HepG2 (cell line): Measurements from ENCODE around the gene ATP9A. TPM values are rescaled to one million over a fixed set of nuclear protein-coding genes. Genes with fewer than 3 reads are reported as not detected.

ENCODE experiments used
- AGO2 ChIP-seq: fragments of 200-400 bp; formaldehyde crosslinking; optimal IDR thresholded peaks from 2 replicates; pipeline ENCODE3; 2017; ENCODE audit warnings: mild to moderate bottlenecking, low read depth, low read length, moderate library complexity
- BCL6 ChIP-seq: IDR thresholded peaks from 2 replicates; pipeline ENCODE4 v1.6.1; 2016; ENCODE audit warnings: missing genetic modification reagents, missing compliant biosample characterization
- CERS6 ChIP-seq: sonication (generic); formaldehyde crosslinking; IDR thresholded peaks from 2 replicates; pipeline ENCODE4 v1.5.0; 2020; ENCODE audit warnings: missing genetic modification reagents
- DRAP1 ChIP-seq: IDR thresholded peaks from 2 replicates; pipeline ENCODE4 v1.6.1; 2016; ENCODE audit warnings: missing genetic modification reagents, missing compliant biosample characterization
- E2F5 ChIP-seq: sonication (generic); formaldehyde crosslinking; conservative IDR thresholded peaks from 2 replicates; pipeline ENCODE4 v1.4.0; 2020; ENCODE audit warnings: missing genetic modification reagents
- FOSL2 ChIP-seq: sonication (generic); formaldehyde crosslinking; IDR thresholded peaks from 2 replicates; pipeline ENCODE4 v1.4.0; 2020; ENCODE audit warnings: missing genetic modification reagents
- FOXA1 ChIP-seq, 2 experiments: fragments of 450-650 bp in 1 of 2; sonication (generic) in 1 of 2; formaldehyde crosslinking in 1 of 2; IDR thresholded peaks; 2 replicates each; pipeline versions ENCODE4 v1.4.0 to v1.6.1; 2016 to 2020; ENCODE audit warnings: missing genetic modification reagents in 1 of 2
- KDM3A ChIP-seq: IDR thresholded peaks from 2 replicates; pipeline ENCODE4 v1.6.1; 2018; ENCODE audit warnings: low read depth, missing compliant biosample characterization
- MBD4 ChIP-seq: IDR thresholded peaks from 2 replicates; pipeline ENCODE4 v1.6.1; 2012; ENCODE audit warnings: low read length, inconsistent platforms, borderline replicate concordance
- NFE2L1 ChIP-seq: sonication (generic); formaldehyde crosslinking; IDR thresholded peaks from 2 replicates; pipeline ENCODE4 v1.4.0; 2020; ENCODE audit warnings: missing genetic modification reagents, mild to moderate bottlenecking, borderline replicate concordance
- NR2F6 ChIP-seq, 2 experiments: IDR thresholded peaks; 2 replicates each; pipeline ENCODE4 v1.6.1; 2016; ENCODE audit warnings: antibody characterized with exemption in 1 of 2, mild to moderate bottlenecking in 1 of 2
- PHF21A ChIP-seq: sonication (generic); formaldehyde crosslinking; IDR thresholded peaks from 2 replicates; pipeline ENCODE4 v1.5.0; 2020; ENCODE audit warnings: mild to moderate bottlenecking, missing genetic modification reagents
- RNF2 ChIP-seq: fragments of 450-650 bp; conservative IDR thresholded peaks from 2 replicates; pipeline ENCODE4 v1.6.1; 2016; ENCODE audit warnings: low read depth
- RNF219 ChIP-seq: sonication (generic); formaldehyde crosslinking; IDR thresholded peaks from 2 replicates; pipeline ENCODE4 v1.5.0; 2020; ENCODE audit warnings: mild to moderate bottlenecking, missing genetic modification reagents
- SAP130 ChIP-seq: IDR thresholded peaks from 2 replicates; pipeline ENCODE4 v1.6.1; 2016; ENCODE audit warnings: low read depth
- SP5 ChIP-seq: IDR thresholded peaks from 2 replicates; pipeline ENCODE4 v1.6.1; 2016; ENCODE audit warnings: low read depth, borderline replicate concordance
- STAG1 ChIP-seq: sonication (generic); formaldehyde crosslinking; IDR thresholded peaks from 2 replicates; pipeline ENCODE4 v1.4.0; 2020; ENCODE audit warnings: missing genetic modification reagents
- TAF15 ChIP-seq: fragments of 200-400 bp; formaldehyde crosslinking; IDR thresholded peaks from one replicate; pipeline ENCODE4 v1.6.1; 2018; ENCODE audit warnings: mild to moderate bottlenecking, low read depth, low read length; ENCODE audit not compliant: poor library complexity, severe bottlenecking
- ZBTB7A ChIP-seq: sonication (generic); formaldehyde crosslinking; IDR thresholded peaks from 2 replicates; pipeline ENCODE4 v1.8.0; 2022; ENCODE audit warnings: mild to moderate bottlenecking, missing genetic modification reagents
- ZMYM4 ChIP-seq: sonication (generic); formaldehyde crosslinking; IDR thresholded peaks from 2 replicates; pipeline ENCODE4 v1.8.1; 2023; ENCODE audit warnings: mild to moderate bottlenecking, missing genetic modification reagents
- ZNF484 ChIP-seq: sonication (generic); formaldehyde crosslinking; IDR thresholded peaks from 2 replicates; pipeline ENCODE4 v1.5.1; 2020; ENCODE audit warnings: mild to moderate bottlenecking, low read depth, missing genetic modification reagents, borderline replicate concordance
- ZNF605 ChIP-seq: sonication (generic); formaldehyde crosslinking; IDR thresholded peaks from 2 replicates; pipeline ENCODE4 v1.8.0; 2022; ENCODE audit warnings: mild to moderate bottlenecking, missing genetic modification reagents
- ZNF770 ChIP-seq: sonication (generic); formaldehyde crosslinking; IDR thresholded peaks from 2 replicates; pipeline ENCODE4 v1.5.0; 2020; ENCODE audit warnings: mild to moderate bottlenecking, missing genetic modification reagents
- polyA plus RNA-seq, 8 experiments: library from polyadenylated mRNA; depleted of rRNA in 3 of 8; stranded (reverse) in 7 of 8; unstranded in 1 of 8; fragments of >200 nt; fragmentation: Illumina TruSeq in 4 of 8; extraction: Trizol in 4 of 8; gene quantifications; 2 replicates each; pipeline versions ENCODE4 v1.2.1 to v1.2.3, GENCODE V29; 2011 to 2016; ENCODE audit warnings: low read depth in 4 of 8, missing spikeins in 1 of 8, mixed read lengths in 1 of 8; ENCODE audit not compliant: insufficient read depth in 1 of 8
- total RNA-seq, 5 experiments: library from RNA; depleted of rRNA; stranded (reverse); fragments of >200 nt; fragmentation: Illumina TruSeq; extraction: Trizol; gene quantifications; 2 replicates each; pipeline ENCODE4 v1.2.3, GENCODE V29; 2016; ENCODE audit warnings: low read depth in 1 of 5

ATP9A gene
- total and polyA plus RNA-seq, 2 of the 13 experiments (the other 11 are each of a cell fraction or from before 2014, with no cell fraction given), result 11.8 to 18.5 TPM

- TF ChIP-seq FOSL2 (peak; percentile 88), NFE2L1 (CRISPR knock-in tag) (no peak), AGO2 (no peak), E2F5 (CRISPR knock-in tag) (no peak), PHF21A (CRISPR knock-in tag) (peak; percentile 69; the same call in 1 of the 2 replicates), ZNF770 (CRISPR knock-in tag) (no peak), RNF2 (no peak), ZNF605 (CRISPR knock-in tag) (peak; percentile 59; the same call in 1 of the 2 replicates), CERS6 (CRISPR knock-in tag) (no peak), ZMYM4 (CRISPR knock-in tag) (no peak; the same call in 1 of the 2 replicates), DRAP1 (CRISPR knock-in tag) (peak; percentile 48; the same call in 1 of the 2 replicates), SP5 (CRISPR knock-in tag) (peak; percentile 81), TAF15 (no peak), MBD4 (peak; percentile 56; the same call in 1 of the 2 replicates), SAP130 (CRISPR knock-in tag) (peak; percentile 87), RNF219 (CRISPR knock-in tag) (no peak), NR2F6 (IDR thresholded peaks at IDR 0.05) (peak; percentile 72; the same call in 1 of the 2 replicates), NR2F6 (CRISPR knock-in tag; IDR thresholded peaks at IDR 0.05) (peak; percentile 86), ZNF484 (CRISPR knock-in tag) (no peak), FOXA1 (IDR thresholded peaks at IDR 0.05) (peak; percentile 4; the same call in 1 of the 2 replicates), FOXA1 (CRISPR knock-in tag; IDR thresholded peaks at IDR 0.05) (peak; percentile 64), STAG1 (CRISPR knock-in tag) (no peak; the same call in 1 of the 2 replicates), KDM3A (CRISPR knock-in tag) (0 out of 2 replicates have a peak, but pooled peaks have one; percentile 24), ZBTB7A (CRISPR knock-in tag) (no peak), BCL6 (peak; percentile 81)
Measured at GRCh38 chr20:51760905-51761546, 7.2 kb downstream of the ATP9A start (continued).
